Activated CD8-positive, alpha-beta T cell treated with anti-CD3 and anti-CD28 coated beads for 36 hours (primary cell): ENCODE measurements around the gene CST9. TPM values are rescaled to one million over a fixed set of nuclear protein-coding genes. Genes with fewer than 3 reads are reported as not detected.

Experiments
- ATAC-seq: fragments of 200-7000 bp; cut with Tn5 transposase; one replicate; pipeline ENCODE4 v1.10.0; 2021; ENCODE audit warnings: mild to moderate bottlenecking, moderate library complexity
- CTCF ChIA-PET: fragments of 350-600 bp; sonication (Branson Sonifier 250); formaldehyde crosslinking; loops from one replicate; lab custom pipeline; 2021; ENCODE audit warnings: antibody characterized with exemption; lab: Charles Lee
- POLR2A ChIA-PET: fragments of 350-600 bp; sonication (Branson Sonifier 250); formaldehyde crosslinking; loops from one replicate; lab custom pipeline; 2021; ENCODE audit warnings: antibody characterized with exemption; lab: Charles Lee
- DNase-seq: peaks from one replicate; pipeline ENCODE4 v3.0.0-alpha.2; 2020
- H3K27ac Mint-ChIP-seq: one replicate; pipeline ENCODE4 v1.8.0; 2021; ENCODE audit warnings: mild to moderate bottlenecking, mixed read lengths
- H3K27me3 Mint-ChIP-seq: one replicate; pipeline ENCODE4 v1.8.0; 2021; ENCODE audit warnings: mixed read lengths
- H3K36me3 Mint-ChIP-seq: one replicate; pipeline ENCODE4 v1.8.0; 2021; ENCODE audit warnings: low read depth, mixed read lengths
- H3K4me1 Mint-ChIP-seq: one replicate; pipeline ENCODE4 v1.8.0; 2021; ENCODE audit warnings: low read depth, mixed read lengths
- H3K4me3 Mint-ChIP-seq: one replicate; pipeline ENCODE4 v1.8.0; 2021; ENCODE audit warnings: mild to moderate bottlenecking, moderate library complexity, mixed read lengths
- H3K9me3 Mint-ChIP-seq: one replicate; pipeline ENCODE4 v1.8.0; 2021; ENCODE audit warnings: mixed read lengths
- CTCF ChIP-seq: fragments of 200-600 bp; IDR thresholded peaks from one replicate; pipeline ENCODE4 v1.8.0; 2022; ENCODE audit warnings: antibody characterized with exemption, mild to moderate bottlenecking
- intact Hi-C: fragments of 100-400 bp; cut with micrococcal nuclease; formaldehyde crosslinking; loops from one replicate; pipeline ENCODE4 v1.10.0; 2022
- total RNA-seq, 2 experiments: library from RNA; stranded (reverse); gene quantifications; one replicate each; pipeline ENCODE4 v1.2.3, GENCODE V29; 2021

Gene CST9
- total RNA-seq, 2 experiments from 2014 or later, result not detected

DNA sequence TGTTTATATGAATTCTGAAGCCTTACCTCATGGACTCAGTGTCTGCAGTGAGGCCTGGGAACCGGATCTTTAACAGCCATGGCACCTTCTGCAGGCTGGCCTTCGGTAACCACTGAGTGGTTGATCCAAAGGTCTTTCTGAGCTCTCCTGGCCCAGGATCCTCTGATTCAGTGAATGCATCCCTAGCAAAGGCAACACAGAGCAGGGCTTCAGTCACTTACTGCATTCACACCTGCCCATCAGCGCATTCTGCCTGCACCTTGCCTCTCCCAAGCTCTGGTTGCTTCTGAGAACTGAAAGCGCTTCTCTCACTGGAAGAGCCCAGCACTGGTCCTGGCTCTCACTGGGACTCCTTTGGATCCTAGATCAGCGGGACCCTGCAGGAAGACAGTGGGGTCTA is 8.4 kb upstream of the CST9 start:
- no peak for DNase-seq
- CTCF ChIA-PET, result interaction anchor here (18.2 kb wide), 1 partner anchor 171 kb away, joined by 176 read pairs; the partner anchor contains the start of gene CSTL1
- POLR2A ChIA-PET, result no interaction called here

GRCh38 chr20:23613676-23614075 is 8.0 kb upstream of the CST9 start:
- ATAC-seq, result no peak

More for the DNA sequence above, 8.4 kb upstream of the CST9 start:
- no peak overlapping the region for H3K27ac Mint-ChIP-seq
- no peak overlapping the region for H3K4me3 Mint-ChIP-seq
- intact Hi-C loops, result no loop called here
- no peaks in the 10 kb centered on the region for H3K36me3 Mint-ChIP-seq
- no peak for ATAC-seq
- peaks cover 8% of the 10 kb centered on the region for H3K27me3 Mint-ChIP-seq
- H3K9me3 Mint-ChIP-seq, result no peaks in the 10 kb centered on the region
- no peaks in the 10 kb centered on the region for H3K4me1 Mint-ChIP-seq
- TF ChIP-seq CTCF, result no peak

DNA sequence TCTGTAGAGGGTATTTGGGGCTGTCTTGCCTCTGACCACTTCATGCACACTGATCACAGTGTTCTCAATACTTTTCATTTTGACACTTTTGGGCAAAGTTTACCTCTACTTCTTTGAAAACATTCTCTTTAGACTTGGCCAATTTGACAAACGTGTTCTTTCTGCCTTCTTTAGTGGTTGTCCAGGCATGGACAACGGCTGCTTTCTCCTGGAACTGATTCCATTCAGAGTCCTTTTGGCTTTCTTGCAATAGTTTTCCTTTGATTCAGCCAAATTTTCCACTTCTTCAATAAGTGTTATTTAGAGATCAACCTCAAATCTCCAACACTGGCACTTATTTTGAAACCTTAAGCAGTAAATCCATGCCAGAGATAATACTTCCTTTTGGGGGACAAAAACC is 6.7 kb upstream of the CST9 start:
- Mint-ChIP-seq H3K27ac (no peak overlapping the region), H3K4me1 (no peaks in the 10 kb centered on the region), H3K27me3 (peaks cover 2% of the 10 kb centered on the region), H3K36me3 (no peaks in the 10 kb centered on the region), H3K9me3 (no peaks in the 10 kb centered on the region), H3K4me3 (no peak overlapping the region)
- ATAC-seq, result no peak
- no peak for TF ChIP-seq CTCF
- ChIA-PET CTCF (interaction anchor here (0.6 to 18.2 kb wide), 2 partner anchors 169 to 270 kb away, joined by 4 to 176 read pairs; partner anchors contain the start of gene CSTL1), POLR2A (no interaction called here)
- intact Hi-C loops, result no loop called here
- no peak for DNase-seq

More at GRCh38 chr20:23613676-23614075, 8.0 kb upstream of the CST9 start:
- no peak for DNase-seq
- no peak for TF ChIP-seq CTCF
- ChIA-PET CTCF (interaction anchor here (18.2 kb wide), 1 partner anchor 170 kb away, joined by 176 read pairs; the partner anchor contains the start of gene CSTL1), POLR2A (no interaction called here)
- Mint-ChIP-seq H3K27me3 (peaks cover 8% of the 10 kb centered on the region), H3K4me3 (no peak overlapping the region), H3K9me3 (no peaks in the 10 kb centered on the region), H3K27ac (no peak overlapping the region), H3K36me3 (no peaks in the 10 kb centered on the region), H3K4me1 (no peaks in the 10 kb centered on the region)
- intact Hi-C loops, result no loop called here

DNA sequence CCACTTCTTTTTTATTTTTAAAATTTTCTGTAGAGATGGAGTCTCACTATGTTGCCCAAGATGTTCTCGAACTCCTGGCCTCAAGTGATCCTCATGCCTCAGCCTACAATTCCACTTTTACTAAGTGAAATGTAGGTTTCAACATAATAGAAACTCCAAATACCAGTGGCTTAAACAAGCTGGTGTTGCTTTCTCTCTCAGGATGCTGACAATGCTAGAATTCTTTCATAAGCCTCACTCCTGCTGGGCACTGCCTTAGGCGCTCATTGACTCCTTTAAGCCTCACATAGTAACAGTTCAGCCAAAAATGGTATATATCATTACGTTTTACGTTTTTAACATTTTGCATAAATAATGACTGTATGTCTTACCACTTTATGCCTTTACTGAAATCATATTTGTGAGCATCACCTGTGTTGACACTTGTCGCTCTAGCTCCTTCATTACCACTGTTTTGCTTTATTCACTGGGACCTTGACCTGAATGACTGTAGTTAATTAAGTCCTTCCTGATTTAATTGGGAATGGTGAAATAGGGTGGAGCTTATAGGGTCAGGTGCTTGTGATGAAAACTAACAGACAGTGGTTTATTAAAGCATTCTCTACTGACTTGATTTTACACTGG is 3.9 kb upstream of the CST9 start:
- Mint-ChIP-seq H3K4me3 (no peak overlapping the region), H3K27ac (no peak overlapping the region), H3K9me3 (no peaks in the 10 kb centered on the region), H3K27me3 (no peaks in the 10 kb centered on the region), H3K36me3 (no peaks in the 10 kb centered on the region), H3K4me1 (peaks cover 4% of the 10 kb centered on the region)
- DNase-seq (no peak), ATAC-seq (no peak)
- CTCF ChIA-PET, result interaction anchor here (18.2 kb wide), 1 partner anchor 166 kb away, joined by 176 read pairs; the partner anchor contains the start of gene CSTL1
- no peak for TF ChIP-seq CTCF
- intact Hi-C loops, result loop anchor here (10.0 kb wide), 1 partner anchor 245 kb away; the partner anchor contains the start of gene GZF1
- POLR2A ChIA-PET, result no interaction called here

- DNase-seq (no peak), ATAC-seq (no peak)
- TF ChIP-seq CTCF, result no peak
- intact Hi-C loops, result loop anchor here (10.0 kb wide), 1 partner anchor 244 kb away; the partner anchor contains the start of gene GZF1
- H3K4me1 Mint-ChIP-seq, result peaks cover 4% of the 10 kb centered on the region
- H3K9me3 Mint-ChIP-seq, result no peaks in the 10 kb centered on the region
- H3K36me3 Mint-ChIP-seq, result no peaks in the 10 kb centered on the region
- no peak overlapping the region for H3K27ac Mint-ChIP-seq
- no peak overlapping the region for H3K4me3 Mint-ChIP-seq
- no peaks in the 10 kb centered on the region for H3K27me3 Mint-ChIP-seq
- POLR2A ChIA-PET, result no interaction called here
- CTCF ChIA-PET, result interaction anchor here (18.2 kb wide), 1 partner anchor 165 kb away, joined by 176 read pairs; the partner anchor contains the start of gene CSTL1
These were observed 2.6 kb upstream of the CST9 start for GRCh38 chr20:23608251-23608846.
